Cerebellar cortex (tissue), 1 donor: ENCODE data around the gene EPHB6.

ENCODE experiments used
- DNase-seq: peaks from one replicate; pipeline ENCODE4 v3.0.0-alpha.2; 2015; ENCODE audit warnings: low spot score

Gene EPHB6

GRCh38 chr7:142880876-142881505, 26.1 kb downstream of the EPHB6 start:
- DNase-seq, result no peak

- DNase-seq, result no peak
These were observed 26.9 kb downstream of the EPHB6 start for GRCh38 chr7:142881586-142882337.

GRCh38 chr7:142882338-142882678, 27.4 kb downstream of the EPHB6 start:
- no peak for DNase-seq

GRCh38 chr7:142883145-142883544, 28.3 kb downstream of the EPHB6 start:
- DNase-seq, result no peak

GRCh38 chr7:142883571-142884285, 28.9 kb downstream of the EPHB6 start:
- no peak for DNase-seq

GRCh38 chr7:142884286-142884640, 29.4 kb downstream of the EPHB6 start:
- no peak for DNase-seq

- peak; percentile 50 for DNase-seq
These were observed 30.7 kb downstream of the EPHB6 start, which contains the start of gene TRPV6 for GRCh38 chr7:142885311-142886230. TRPV6 (minus strand) TSS chr7:142885745.

GRCh38 chr7:142886866-142887265, 32.0 kb downstream of the EPHB6 start:
- DNase-seq, result no peak

- no peak for DNase-seq
These were observed 32.6 kb downstream of the EPHB6 start for GRCh38 chr7:142887282-142888015.

GRCh38 chr7:142889816-142890215, 34.9 kb downstream of the EPHB6 start:
- DNase-seq, result no peak

GRCh38 chr7:142890874-142891485, 36.1 kb downstream of the EPHB6 start:
- no peak for DNase-seq

GRCh38 chr7:142891490-142892082, 36.7 kb downstream of the EPHB6 start:
- DNase-seq, result no peak

- no peak for DNase-seq
These were observed 38.1 kb downstream of the EPHB6 start for GRCh38 chr7:142892951-142893350.

GRCh38 chr7:142894112-142894984, 39.5 kb downstream of the EPHB6 start:
- DNase-seq, result no peak

GRCh38 chr7:142894985-142895593, 40.2 kb downstream of the EPHB6 start:
- DNase-seq, result no peak

- DNase-seq, result no peak
These were observed 41.3 kb downstream of the EPHB6 start for GRCh38 chr7:142896151-142896550.

GRCh38 chr7:142896741-142897379, 42.0 kb downstream of the EPHB6 start:
- DNase-seq, result no peak

- DNase-seq, result no peak
These were observed 42.8 kb downstream of the EPHB6 start for GRCh38 chr7:142897691-142898090.
